COLO668 (cell line): ENCODE measurements around the gene DNAJB2.
"Not testable (repeated sequence)": the region's sequence is repeated elsewhere in the genome, so short reads cannot be mapped to it uniquely, and the experiment has no call there.

Source experiments
- DNase-seq: peaks from one replicate; lab custom pipeline; 2025; ENCODE audit not compliant: unreplicated experiment; lab: John Stamatoyannopoulos, UW

DNAJB2 gene

GRCh38 chr2:219298759-219299371, 19.7 kb downstream of the DNAJB2 start:
- DNase-seq: peak; percentile 75

- no peak for DNase-seq
Measured at GRCh38 chr2:219299372-219299760, 20.2 kb downstream of the DNAJB2 start.

- no peak for DNase-seq
Measured at GRCh38 chr2:219300022-219300421, 20.9 kb downstream of the DNAJB2 start.

GRCh38 chr2:219302412-219302968, 23.3 kb downstream of the DNAJB2 start:
- no peak for DNase-seq

- no peak for DNase-seq
Measured at GRCh38 chr2:219304223-219304622, 25.1 kb downstream of the DNAJB2 start.

- no peak for DNase-seq
Measured at GRCh38 chr2:219306047-219306446, 26.9 kb downstream of the DNAJB2 start.

- peak; percentile 54 for DNase-seq
Measured at GRCh38 chr2:219308142-219309101, 29.3 kb downstream of the DNAJB2 start.

- peak; percentile 14 for DNase-seq
Measured at GRCh38 chr2:219309278-219309677, 30.1 kb downstream of the DNAJB2 start, which contains the start of gene PTPRN. Gene PTPRN (minus strand): TSS chr2:219309401. CDS start chr2:219309332, 69 bp downstream.

- not testable (repeated sequence) for DNase-seq
Measured at GRCh38 chr2:219312683-219313263, 33.6 kb downstream of the DNAJB2 start.

GRCh38 chr2:219314804-219315468, 35.8 kb downstream of the DNAJB2 start:
- DNase-seq: no peak

GRCh38 chr2:219323434-219323833, 44.3 kb downstream of the DNAJB2 start:
- DNase-seq: no peak

GRCh38 chr2:219325136-219325535, 46.0 kb downstream of the DNAJB2 start:
- DNase-seq: no peak

GRCh38 chr2:219325657-219326315, 46.6 kb downstream of the DNAJB2 start:
- DNase-seq: no peak

GRCh38 chr2:219327719-219328118, 48.6 kb downstream of the DNAJB2 start:
- peak; percentile 23 for DNase-seq

- DNase-seq: no peak
Measured at GRCh38 chr2:219331560-219332213, 52.5 kb downstream of the DNAJB2 start.

- no peak for DNase-seq
Measured at GRCh38 chr2:219332542-219332941, 53.4 kb downstream of the DNAJB2 start, which contains the start of gene RESP18. Gene RESP18 (minus strand): TSS chr2:219332744.

GRCh38 chr2:219334076-219334475, 54.9 kb downstream of the DNAJB2 start:
- no peak for DNase-seq

- DNase-seq: no peak
Measured at GRCh38 chr2:219335373-219335786, 56.2 kb downstream of the DNAJB2 start.
